PC-9 (cell line): ENCODE data around the gene TMEM52.

Experiments
- CTCF ChIP-seq: fragments of 200-600 bp; sonication (generic); conservative IDR thresholded peaks from 2 replicates; pipeline ENCODE4 v1.6.1; 2017; ENCODE audit warnings: mixed run types, antibody characterized with exemption, mild to moderate bottlenecking, moderate library complexity
- EZH2 ChIP-seq: fragments of 200-600 bp; sonication (generic); IDR thresholded peaks from 2 replicates; pipeline ENCODE4 v1.8.0; 2017; ENCODE audit warnings: antibody characterized with exemption, low read depth

GRCh38 chr1:1874901-1875300 lies 44.2 kb downstream of the TMEM52 start:
- TF ChIP-seq CTCF (no peak), EZH2 (no peak)
